ENCODE measurements around the gene TMEM203. TPM values are rescaled to one million over a fixed set of nuclear protein-coding genes. Genes with fewer than 3 reads are reported as not detected.

TMEM203 gene
- total and polyA plus RNA-seq, 10 of the 15 experiments (the other 5 are each of a cell fraction or from before 2014, with no cell fraction given): 7.2 to 68.1 (median 33.8) TPM

DNA sequence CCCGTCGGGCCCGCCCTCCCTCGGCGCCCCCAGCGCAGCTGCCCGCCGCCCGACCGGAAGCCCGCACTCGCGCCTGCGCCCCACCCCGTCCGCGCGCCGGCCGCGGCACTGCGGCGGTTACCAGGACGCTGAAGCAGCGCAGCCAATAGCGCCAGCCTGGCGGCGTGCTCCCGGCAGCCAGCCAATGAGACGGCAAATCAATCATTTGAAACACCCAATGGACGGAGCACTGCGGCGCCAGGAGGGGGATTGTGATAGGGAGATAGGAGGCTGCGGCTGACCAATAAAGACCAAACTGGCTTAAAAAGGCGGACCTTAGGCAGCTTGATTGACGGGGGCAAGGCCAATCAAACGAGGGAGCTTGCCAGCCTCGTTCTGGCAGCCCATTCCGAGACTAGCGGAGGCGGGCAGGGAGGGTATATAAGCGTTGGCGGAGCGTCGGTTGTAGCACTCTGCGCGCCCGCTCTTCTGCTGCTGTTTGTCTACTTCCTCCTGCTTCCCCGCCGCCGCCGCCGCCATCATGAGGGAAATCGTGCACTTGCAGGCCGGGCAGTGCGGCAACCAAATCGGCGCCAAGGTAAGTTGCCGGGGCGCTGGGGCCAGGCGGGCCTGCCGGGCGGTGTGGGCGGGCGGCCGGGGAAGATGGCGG is 35.5 kb upstream of the TMEM203 start, which contains the start of gene TUBB4B (continued):
- 0 out of 2 replicates have a peak, but pooled peaks have one; percentile 52 for TF ChIP-seq CREM (IDR thresholded peaks at IDR 0.05; ENCODE audit: low read depth)
- TF ChIP-seq NR2C2 (IDR thresholded peaks at IDR 0.05; ENCODE audit: borderline replicate concordance, control insufficient read depth, insufficient read length, low read depth): no peak
- peak; percentile 100 for TF ChIP-seq PBX3 (IDR thresholded peaks at IDR 0.05; ENCODE audit: insufficient replicate concordance, low read depth, low read length)
- TF ChIP-seq PML (IDR thresholded peaks at IDR 0.05; ENCODE audit: low read length): no peak
- no peak for TF ChIP-seq WRNIP1 (IDR thresholded peaks at IDR 0.05; ENCODE audit: borderline replicate concordance, low read depth, low read length)
- peak; percentile 64 for TF ChIP-seq NRF1 (conservative IDR thresholded peaks at IDR 0.05; ENCODE audit: low read depth, low read length)
- TF ChIP-seq, protein P1, sequence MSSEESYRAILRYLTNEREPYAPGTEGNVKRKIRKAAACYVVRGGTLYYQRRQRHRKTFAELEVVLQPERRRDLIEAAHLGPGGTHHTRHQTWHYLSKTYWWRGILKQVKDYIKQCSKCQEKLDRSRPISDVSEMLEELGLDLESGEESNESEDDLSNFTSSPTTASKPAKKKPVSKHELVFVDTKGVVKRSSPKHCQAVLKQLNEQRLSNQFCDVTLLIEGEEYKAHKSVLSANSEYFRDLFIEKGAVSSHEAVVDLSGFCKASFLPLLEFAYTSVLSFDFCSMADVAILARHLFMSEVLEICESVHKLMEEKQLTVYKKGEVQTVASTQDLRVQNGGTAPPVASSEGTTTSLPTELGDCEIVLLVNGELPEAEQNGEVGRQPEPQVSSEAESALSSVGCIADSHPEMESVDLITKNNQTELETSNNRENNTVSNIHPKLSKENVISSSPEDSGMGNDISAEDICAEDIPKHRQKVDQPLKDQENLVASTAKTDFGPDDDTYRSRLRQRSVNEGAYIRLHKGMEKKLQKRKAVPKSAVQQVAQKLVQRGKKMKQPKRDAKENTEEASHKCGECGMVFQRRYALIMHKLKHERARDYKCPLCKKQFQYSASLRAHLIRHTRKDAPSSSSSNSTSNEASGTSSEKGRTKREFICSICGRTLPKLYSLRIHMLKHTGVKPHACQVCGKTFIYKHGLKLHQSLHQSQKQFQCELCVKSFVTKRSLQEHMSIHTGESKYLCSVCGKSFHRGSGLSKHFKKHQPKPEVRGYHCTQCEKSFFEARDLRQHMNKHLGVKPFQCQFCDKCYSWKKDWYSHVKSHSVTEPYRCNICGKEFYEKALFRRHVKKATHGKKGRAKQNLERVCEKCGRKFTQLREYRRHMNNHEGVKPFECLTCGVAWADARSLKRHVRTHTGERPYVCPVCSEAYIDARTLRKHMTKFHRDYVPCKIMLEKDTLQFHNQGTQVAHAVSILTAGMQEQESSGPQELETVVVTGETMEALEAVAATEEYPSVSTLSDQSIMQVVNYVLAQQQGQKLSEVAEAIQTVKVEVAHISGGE (CRISPR knock-in tag; IDR thresholded peaks at IDR 0.05): no peak
- TF ChIP-seq KLF5 (IDR thresholded peaks at IDR 0.05; ENCODE audit: partially characterized antibody): peak; percentile 91
- peak; percentile 97 for TF ChIP-seq POU2F2 (IDR thresholded peaks at IDR 0.05; ENCODE audit: borderline replicate concordance, low read depth, low read length)
- TF ChIP-seq EGR1 (IDR thresholded peaks at IDR 0.05; ENCODE audit: borderline replicate concordance in 1 of 2, low read depth in 2 of 2, low read length in 2 of 2): peak in 1 of 2 experiments; percentile 73; a peak in 2 of 3 replicates
- TF ChIP-seq ETV6 (conservative IDR thresholded peaks at IDR 0.05 in 1 of 2, IDR thresholded peaks at IDR 0.05 in 1 of 2; ENCODE audit: borderline replicate concordance in 1 of 2, low read depth in 1 of 2): no peak
- no peak for TF ChIP-seq BCL11A (IDR thresholded peaks at IDR 0.05; ENCODE audit: low read depth, low read length)
- 0 out of 2 replicates have a peak, but pooled peaks have one; percentile 49 for TF ChIP-seq TARDBP (IDR thresholded peaks at IDR 0.05; ENCODE audit: borderline replicate concordance)
- peak; percentile 99 for TF ChIP-seq POLR2AphosphoS5 (IDR thresholded peaks at IDR 0.05; ENCODE audit: low read length)
- TF ChIP-seq SMAD1 (IDR thresholded peaks at IDR 0.05; ENCODE audit: low read depth, partially characterized antibody): peak; percentile 93
- 0 out of 2 replicates have a peak, but pooled peaks have one; percentile 17 for TF ChIP-seq SPI1 (IDR thresholded peaks at IDR 0.05; ENCODE audit: borderline replicate concordance, insufficient read depth, low read depth, low read length)
- TF ChIP-seq ATF3 (IDR thresholded peaks at IDR 0.05; ENCODE audit: borderline replicate concordance, extremely low read depth, low read depth, low read length): no peak
- TF ChIP-seq KAT2A (conservative IDR thresholded peaks at IDR 0.05; ENCODE audit: control insufficient read depth, low read depth, low read length): no peak
- TF ChIP-seq CHD1 (IDR thresholded peaks at IDR 0.05; ENCODE audit: low read depth, low read length): 0 out of 2 replicates have a peak, but pooled peaks have one; percentile 83

Measured in GM12878 (cell line).